GM18502 (cell line): ENCODE results near the gene COL23A1.

Experiments used
- ATAC-seq: cut with Tn5 transposase; IDR thresholded peaks from one replicate; pipeline ENCODE4 v1.9.1; 2021; ENCODE audit warnings: mild to moderate bottlenecking; ENCODE audit not compliant: unreplicated experiment, poor library complexity

COL23A1 gene

GRCh38 chr5:178387061-178387855, 202.9 kb downstream of the COL23A1 start:
- ATAC-seq: no peak

GRCh38 chr5:178386336-178386931, 203.8 kb downstream of the COL23A1 start:
- ATAC-seq: no peak

GRCh38 chr5:178385496-178385890, 204.7 kb downstream of the COL23A1 start:
- ATAC-seq: no peak

- ATAC-seq: no peak
Measured at GRCh38 chr5:178384816-178385495, 205.2 kb downstream of the COL23A1 start.

DNA sequence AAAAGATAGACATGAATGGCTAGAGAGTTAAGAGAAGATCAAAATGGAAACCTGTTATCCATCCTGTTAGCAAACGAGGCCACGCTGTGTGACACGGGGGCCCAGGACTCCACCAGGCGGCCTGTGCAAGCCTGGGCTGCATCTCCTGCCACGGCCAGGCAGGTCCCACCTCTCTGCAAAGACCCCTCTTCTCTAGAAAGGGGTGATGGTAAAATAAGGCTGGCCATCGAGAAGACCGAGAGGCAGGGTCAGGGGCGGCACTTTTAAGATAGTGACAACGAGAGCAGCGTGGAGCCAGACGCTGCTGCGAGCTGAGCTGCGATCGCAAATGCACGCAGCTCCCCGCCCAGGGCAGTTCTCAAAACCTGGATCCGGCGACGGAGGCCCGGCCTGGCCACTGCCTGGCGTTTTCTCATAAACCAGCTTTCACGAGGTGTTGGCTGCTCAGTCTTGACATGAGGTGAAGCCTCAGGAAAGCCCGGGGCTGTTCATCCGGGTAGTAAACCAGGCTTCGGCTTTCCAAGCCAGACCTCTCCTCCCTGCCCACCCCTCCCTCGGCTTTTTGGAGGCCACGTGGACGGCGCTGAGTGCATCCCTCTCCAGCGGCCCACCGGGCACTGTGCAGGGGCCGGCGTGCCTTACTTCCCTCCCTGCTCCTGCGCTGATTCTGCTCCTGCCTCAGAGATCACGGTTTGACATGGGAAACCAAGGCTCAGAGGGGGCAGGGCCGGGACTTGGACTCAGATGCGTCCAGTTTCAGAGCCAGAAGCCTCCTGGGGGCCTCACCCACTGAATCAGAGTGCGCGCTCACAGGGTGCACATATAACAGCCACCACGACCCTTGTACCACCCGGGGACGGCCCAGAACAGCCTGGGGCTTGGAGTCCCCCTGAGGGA, 206.0 kb downstream of the COL23A1 start:
- no peak for ATAC-seq

- no peak for ATAC-seq
Measured at GRCh38 chr5:178383301-178383918, 206.8 kb downstream of the COL23A1 start.

DNA sequence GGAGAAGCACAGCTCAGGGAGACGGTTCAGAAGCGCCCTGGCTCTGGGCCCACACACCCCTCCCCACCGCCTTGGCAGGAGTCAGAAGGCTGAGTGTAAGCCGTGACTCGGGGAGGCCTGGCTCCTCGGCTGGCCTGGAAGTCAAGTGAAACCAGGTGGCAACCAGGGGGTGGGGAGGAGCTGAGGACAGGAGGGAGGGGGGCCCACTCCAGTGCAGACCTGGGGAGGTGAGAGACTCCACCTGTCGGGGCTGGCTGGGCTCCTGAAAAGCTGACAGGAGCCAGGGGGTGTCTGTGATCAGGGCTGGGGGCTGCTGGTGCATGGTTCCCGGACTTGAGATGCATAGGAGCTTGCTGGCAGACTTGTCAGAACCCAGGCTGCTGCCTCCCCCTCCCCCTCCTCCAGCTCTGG, 207.4 kb downstream of the COL23A1 start:
- ATAC-seq: no peak

DNA sequence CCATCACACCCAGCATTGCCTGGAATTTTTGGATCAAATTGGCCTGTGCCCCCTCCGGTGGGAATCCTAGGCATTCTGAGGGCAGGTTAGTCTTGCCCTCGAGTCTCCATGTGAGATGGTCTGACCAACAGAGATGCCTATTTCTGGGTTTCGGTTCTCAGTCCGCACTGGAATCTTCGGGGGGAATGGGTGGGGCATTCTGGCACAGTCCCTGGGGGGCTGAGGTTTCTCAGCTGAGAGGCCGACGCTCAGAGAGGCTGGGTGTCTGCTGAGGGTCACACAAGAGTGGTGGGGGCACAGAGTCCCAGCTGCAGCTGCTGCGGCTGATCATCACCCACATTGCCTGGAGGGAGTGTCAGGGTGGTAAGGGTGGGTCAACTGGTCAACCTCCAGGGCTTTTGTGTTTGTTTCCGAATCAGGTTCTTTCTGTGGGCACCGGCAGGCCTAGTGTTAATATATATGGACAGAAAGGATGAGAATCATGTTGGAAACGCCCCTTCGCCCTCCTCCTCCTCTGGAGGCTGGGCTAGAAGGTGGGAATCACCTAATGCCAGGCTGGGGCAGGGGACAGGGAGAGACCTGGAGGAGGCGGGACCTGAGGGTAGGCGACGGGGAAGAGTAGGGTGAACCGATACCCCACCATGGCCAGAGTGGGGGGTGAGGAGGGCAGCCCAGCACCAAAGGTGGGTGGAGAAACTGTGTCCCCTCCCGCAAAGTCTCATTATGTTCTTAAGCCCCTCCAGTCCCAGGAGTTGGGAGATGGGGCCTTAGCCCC, 208.1 kb downstream of the COL23A1 start:
- ATAC-seq: no peak

DNA sequence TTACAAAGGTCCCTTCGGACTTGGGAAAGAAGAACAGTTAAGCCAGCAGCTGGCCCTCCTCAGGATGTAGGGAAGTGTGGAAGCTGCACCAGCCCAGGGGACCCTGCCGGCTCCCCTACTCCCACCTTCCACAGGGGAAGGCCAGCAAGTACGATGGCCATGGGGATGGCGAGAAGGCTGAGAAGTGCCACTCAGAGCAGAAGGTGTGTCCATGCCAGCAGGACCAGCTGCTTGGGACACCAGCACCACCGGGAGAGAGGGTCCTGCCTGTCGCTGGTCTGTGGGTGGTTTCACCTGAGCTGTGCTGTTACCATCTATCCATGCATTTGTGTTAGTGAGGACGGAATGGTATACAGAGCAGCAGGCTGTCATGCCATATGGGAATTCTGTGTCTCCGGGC, 209.0 kb downstream of the COL23A1 start:
- ATAC-seq: no peak

- ATAC-seq: no peak
Measured at GRCh38 chr5:178380541-178381074, 209.6 kb downstream of the COL23A1 start.

GRCh38 chr5:178380086-178380485, 210.1 kb downstream of the COL23A1 start:
- no peak for ATAC-seq

DNA sequence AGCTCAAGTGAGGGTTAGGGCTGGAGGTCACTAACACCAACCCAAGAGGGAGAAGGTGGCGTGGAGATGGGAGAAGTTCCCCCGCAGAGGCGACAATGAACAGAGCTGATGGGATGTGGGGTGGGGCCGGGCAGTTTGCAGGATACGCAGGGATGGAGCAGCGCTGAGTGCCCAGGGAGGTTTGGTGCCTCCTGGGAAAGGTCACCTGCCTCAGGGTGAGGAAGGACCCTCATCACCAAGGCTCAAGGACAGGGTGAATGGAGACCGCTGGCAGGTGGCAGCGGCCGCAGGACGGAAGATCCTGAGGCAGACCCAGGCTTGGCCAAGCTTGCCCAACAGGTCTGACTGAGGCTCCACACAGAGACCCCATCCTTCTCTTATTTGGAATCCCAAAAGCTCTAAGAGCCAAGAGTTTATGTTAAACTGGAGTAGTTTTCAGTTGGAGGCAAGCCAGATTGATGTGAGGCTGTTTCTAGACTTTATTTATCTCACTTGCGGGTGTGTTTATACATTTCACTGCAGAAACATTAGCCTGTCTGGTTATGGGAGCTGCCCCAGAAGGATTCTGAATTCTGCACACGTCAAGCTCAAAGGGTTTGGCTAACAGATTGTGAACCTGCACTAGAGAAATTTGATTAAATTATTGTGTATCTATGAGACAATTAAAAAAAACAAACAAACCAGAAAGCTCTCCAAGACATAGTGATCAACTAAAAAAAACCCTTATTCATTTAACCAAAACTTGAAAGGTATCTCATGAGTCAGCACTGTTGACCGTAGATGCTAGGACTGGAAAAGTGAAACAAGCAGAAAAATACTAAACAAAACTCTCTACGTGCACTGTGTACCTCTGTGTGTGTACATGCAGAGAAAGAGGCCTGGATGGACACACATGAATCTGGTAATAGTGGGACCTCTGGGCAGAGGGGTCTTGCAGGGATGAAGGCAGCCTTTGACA, 211.4 kb downstream of the COL23A1 start:
- ATAC-seq: no peak

DNA sequence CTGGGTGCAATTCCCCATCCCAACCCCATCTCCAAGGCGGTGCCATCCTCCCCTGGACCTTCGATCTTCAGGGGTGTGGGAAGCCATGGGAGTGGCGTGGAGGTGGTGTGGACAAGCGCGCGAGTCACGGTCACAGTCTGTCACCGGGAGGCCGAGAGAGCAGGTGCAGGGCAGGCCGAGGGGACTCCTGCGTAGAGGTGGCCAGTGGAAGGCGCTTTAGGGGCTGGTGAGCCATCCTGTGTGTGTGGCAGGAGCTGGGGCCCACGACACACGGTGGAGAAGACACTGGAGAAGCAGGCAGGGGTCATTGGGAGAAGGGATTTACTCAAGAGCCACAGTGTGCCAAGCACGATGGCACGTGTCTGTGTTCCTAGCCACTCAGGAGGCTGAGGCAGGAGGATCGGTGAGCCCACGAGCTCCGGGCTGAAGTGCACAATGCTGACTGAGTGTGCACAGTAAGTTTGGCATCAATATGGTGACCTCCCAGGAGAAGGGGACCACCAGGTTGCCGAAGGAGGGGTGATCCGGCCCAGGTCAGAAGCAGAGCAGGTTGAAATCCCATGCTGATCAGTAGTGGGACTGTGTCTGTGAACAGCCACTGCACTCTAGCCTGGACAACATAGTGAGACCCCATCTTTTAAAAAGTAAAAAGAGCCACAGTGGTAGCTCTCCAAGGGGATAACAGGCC, 212.5 kb downstream of the COL23A1 start:
- ATAC-seq: no peak

DNA sequence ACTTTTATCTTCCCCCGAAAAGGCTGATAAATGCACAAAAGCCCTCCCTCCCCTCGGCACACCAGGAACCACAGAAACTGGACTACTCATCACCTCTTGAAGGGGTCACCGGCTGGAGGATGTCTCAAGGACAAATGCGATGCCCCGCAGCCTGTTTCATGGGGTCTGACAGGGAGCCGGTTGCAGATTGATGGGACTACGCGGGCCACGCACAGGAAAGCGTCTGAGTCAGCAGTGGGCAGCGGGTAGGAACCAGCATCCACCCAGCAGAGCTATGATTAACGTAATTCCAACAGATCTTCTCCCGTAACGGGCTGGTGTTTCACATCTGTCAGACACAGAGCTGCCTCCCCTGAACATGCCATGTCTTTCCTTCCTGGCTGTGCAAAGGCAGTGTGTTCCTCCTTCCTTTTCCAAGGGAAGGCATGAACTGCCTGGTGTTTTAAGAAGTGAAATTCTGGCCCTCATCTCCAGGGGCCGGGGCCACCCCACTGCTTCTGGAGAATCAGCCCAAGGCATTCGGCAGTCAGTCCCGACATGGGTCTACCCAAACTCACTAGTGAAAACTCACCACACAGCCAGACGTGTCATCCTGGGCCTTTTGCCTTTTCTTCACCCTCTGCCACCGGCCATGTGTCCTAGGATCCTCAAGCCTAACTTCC, 213.1 kb downstream of the COL23A1 start:
- ATAC-seq: no peak

- ATAC-seq: no peak
Measured at GRCh38 chr5:178375348-178375747, 214.8 kb downstream of the COL23A1 start.

- ATAC-seq: no peak
Measured at GRCh38 chr5:178373711-178374110, 216.5 kb downstream of the COL23A1 start.

GRCh38 chr5:178372142-178372571, 218.0 kb downstream of the COL23A1 start:
- ATAC-seq: no peak
